ENCODE results near the gene CEP44. TPM values are rescaled to one million over a fixed set of nuclear protein-coding genes. Genes with fewer than 3 reads are reported as not detected.

The CEP44 gene
- polyA plus RNA-seq, 1 donor from 2014 or later: 19.3 TPM

DNA sequence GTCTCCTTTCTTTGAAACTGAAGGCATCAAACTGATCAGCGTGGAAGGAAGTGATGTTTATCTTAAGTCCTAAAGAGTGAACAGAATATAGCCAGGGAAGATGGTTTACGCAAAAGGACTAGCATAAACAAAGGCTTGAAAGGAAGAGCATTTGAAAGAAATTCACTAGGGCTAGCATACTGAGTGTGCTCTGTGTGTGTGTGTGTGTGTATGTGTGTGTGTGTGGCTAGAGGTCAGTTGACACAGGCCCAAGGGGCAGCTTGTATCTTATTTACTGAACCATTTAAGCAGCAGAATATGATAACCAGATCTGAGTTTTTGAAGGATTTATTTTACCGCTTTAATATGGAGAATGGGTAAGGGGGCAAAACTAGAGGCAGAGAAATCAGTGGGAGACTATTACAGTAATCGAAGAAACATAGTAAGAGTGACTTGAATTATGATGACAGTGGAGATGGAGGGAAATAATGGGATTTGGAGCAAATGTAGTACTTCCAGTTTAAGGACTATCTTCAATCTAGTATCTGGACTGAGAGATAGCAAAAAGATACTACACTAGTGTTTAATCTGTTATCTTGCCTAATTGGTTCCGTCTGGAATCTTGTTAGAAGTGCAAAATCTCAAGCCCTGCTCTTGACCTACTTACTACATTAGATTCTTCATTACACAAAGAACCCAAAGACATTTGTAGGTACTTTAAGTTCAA is 36.9 kb downstream of the CEP44 start:
- Histone ChIP-seq H4K20me1 (ENCODE audit: insufficient read depth) (no peaks in the 10 kb centered on the region), H3K27me3 (ENCODE audit: insufficient read depth, low read depth, low read length) (no peaks in the 10 kb centered on the region), H3K36me3 (ENCODE audit: insufficient read depth, low read length) (no peaks in the 10 kb centered on the region), H3K4me3 (ENCODE audit: low read length) (no peak overlapping the region), H3K79me2 (replicated peaks; ENCODE audit: insufficient read depth, low read length) (no peaks in the 10 kb centered on the region), H2AFZ (ENCODE audit: low read depth, low read length) (no peak overlapping the region), H3K27ac (ENCODE audit: low read length) (no peak overlapping the region), H3K9ac (ENCODE audit: low read length) (no peak overlapping the region), H3K9me2 (ENCODE audit: insufficient read depth, low read length) (no peaks in the 10 kb centered on the region), H3F3A (ENCODE audit: insufficient read depth, low read length, poor library complexity, severe bottlenecking) (no peaks in the 10 kb centered on the region), H3K4me2 (ENCODE audit: low read length) (no peak overlapping the region), H3K9me3 (ENCODE audit: low read length) (no peaks in the 10 kb centered on the region)
- TF ChIP-seq, protein P1, sequence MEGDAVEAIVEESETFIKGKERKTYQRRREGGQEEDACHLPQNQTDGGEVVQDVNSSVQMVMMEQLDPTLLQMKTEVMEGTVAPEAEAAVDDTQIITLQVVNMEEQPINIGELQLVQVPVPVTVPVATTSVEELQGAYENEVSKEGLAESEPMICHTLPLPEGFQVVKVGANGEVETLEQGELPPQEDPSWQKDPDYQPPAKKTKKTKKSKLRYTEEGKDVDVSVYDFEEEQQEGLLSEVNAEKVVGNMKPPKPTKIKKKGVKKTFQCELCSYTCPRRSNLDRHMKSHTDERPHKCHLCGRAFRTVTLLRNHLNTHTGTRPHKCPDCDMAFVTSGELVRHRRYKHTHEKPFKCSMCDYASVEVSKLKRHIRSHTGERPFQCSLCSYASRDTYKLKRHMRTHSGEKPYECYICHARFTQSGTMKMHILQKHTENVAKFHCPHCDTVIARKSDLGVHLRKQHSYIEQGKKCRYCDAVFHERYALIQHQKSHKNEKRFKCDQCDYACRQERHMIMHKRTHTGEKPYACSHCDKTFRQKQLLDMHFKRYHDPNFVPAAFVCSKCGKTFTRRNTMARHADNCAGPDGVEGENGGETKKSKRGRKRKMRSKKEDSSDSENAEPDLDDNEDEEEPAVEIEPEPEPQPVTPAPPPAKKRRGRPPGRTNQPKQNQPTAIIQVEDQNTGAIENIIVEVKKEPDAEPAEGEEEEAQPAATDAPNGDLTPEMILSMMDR (IDR thresholded peaks at IDR 0.05; ENCODE audit: poor library complexity, severe bottlenecking): no peak
- no peak for TF ChIP-seq POLR2AphosphoS5 (IDR thresholded peaks at IDR 0.05)
- no peak for TF ChIP-seq EP300 (conservative IDR thresholded peaks at IDR 0.05; ENCODE audit: poor library complexity, severe bottlenecking)
- no peak for TF ChIP-seq SMC3 (conservative IDR thresholded peaks at IDR 0.05; ENCODE audit: poor library complexity)
- TF ChIP-seq RAD21 (conservative IDR thresholded peaks at IDR 0.05): no peak
- TF ChIP-seq MXI1 (conservative IDR thresholded peaks at IDR 0.05; ENCODE audit: poor library complexity, severe bottlenecking): no peak
- no peak for TF ChIP-seq TAF1 (IDR thresholded peaks at IDR 0.05; ENCODE audit: low read depth)

DNA sequence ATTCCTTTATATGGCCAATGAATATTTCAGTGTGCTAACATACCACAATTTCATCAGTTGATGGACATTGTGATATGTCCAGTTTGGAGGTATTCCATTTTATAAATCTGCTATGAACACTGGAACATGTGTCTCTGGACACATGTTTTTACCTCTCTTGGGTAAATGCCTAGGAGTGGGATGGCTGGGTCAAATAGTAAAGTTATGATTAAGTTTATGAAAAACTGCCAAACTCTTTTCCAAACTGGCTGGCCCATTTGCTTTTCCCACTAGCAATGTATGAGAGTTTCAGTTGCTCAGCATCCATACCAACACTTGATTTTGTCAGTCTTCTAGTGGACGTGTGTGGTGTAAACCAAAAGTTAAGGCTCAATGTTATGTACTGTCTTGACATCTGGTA is 40.5 kb downstream of the CEP44 start:
- Histone ChIP-seq H3K9ac (ENCODE audit: low read length) (no peak overlapping the region), H3K9me2 (ENCODE audit: insufficient read depth, low read length) (no peaks in the 10 kb centered on the region), H3K27ac (ENCODE audit: low read length) (no peak overlapping the region), H3K4me3 (ENCODE audit: low read length) (no peak overlapping the region), H4K20me1 (ENCODE audit: insufficient read depth) (no peaks in the 10 kb centered on the region), H3K9me3 (ENCODE audit: low read length) (no peaks in the 10 kb centered on the region), H3F3A (ENCODE audit: insufficient read depth, low read length, poor library complexity, severe bottlenecking) (no peaks in the 10 kb centered on the region), H2AFZ (ENCODE audit: low read depth, low read length) (no peak overlapping the region), H3K4me2 (ENCODE audit: low read length) (no peak overlapping the region), H3K79me2 (replicated peaks; ENCODE audit: insufficient read depth, low read length) (no peaks in the 10 kb centered on the region), H3K27me3 (ENCODE audit: insufficient read depth, low read depth, low read length) (no peaks in the 10 kb centered on the region), H3K36me3 (ENCODE audit: insufficient read depth, low read length) (no peaks in the 10 kb centered on the region)
- TF ChIP-seq POLR2AphosphoS5 (IDR thresholded peaks at IDR 0.05): no peak
- TF ChIP-seq MXI1 (conservative IDR thresholded peaks at IDR 0.05; ENCODE audit: poor library complexity, severe bottlenecking): no peak
- TF ChIP-seq, protein P1 (IDR thresholded peaks at IDR 0.05; ENCODE audit: poor library complexity, severe bottlenecking): no peak
- TF ChIP-seq SMC3 (conservative IDR thresholded peaks at IDR 0.05; ENCODE audit: poor library complexity): no peak
- TF ChIP-seq EP300 (conservative IDR thresholded peaks at IDR 0.05; ENCODE audit: poor library complexity, severe bottlenecking): no peak

DNA sequence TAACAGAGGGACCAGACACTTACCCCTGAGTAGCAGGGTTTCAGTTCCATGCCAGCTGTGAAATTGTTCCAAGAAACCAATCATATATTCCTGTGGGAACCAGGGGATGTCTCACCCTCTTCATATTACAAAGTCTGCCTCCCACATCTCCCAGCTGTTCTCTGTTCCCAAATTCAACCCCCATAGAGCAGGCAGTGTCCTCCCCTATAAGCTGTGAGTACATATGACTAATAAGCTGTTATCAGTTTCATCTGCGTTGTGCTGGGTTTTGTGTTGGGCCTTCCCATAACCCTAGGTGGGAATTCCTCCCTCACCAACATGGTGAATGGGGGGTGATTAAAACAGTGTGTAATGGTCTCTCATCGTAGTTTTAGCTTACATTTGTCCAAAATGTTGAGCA is 41.0 kb downstream of the CEP44 start:
- H3K27me3 ChIP-seq (ENCODE audit: insufficient read depth, low read depth, low read length): no peaks in the 10 kb centered on the region
- H3K79me2 ChIP-seq (replicated peaks; ENCODE audit: insufficient read depth, low read length): no peaks in the 10 kb centered on the region
- no peaks in the 10 kb centered on the region for H3K9me3 ChIP-seq (ENCODE audit: low read length)
- H3K4me2 ChIP-seq (ENCODE audit: low read length): no peak overlapping the region
- no peak overlapping the region for H2AFZ ChIP-seq (ENCODE audit: low read depth, low read length)
- no peaks in the 10 kb centered on the region for H3F3A ChIP-seq (ENCODE audit: insufficient read depth, low read length, poor library complexity, severe bottlenecking)
- TF ChIP-seq EZH2 (IDR thresholded peaks at IDR 0.05; ENCODE audit: borderline replicate concordance, insufficient read depth, low read length, poor library complexity, severe bottlenecking) (no peak), POLR2AphosphoS5 (IDR thresholded peaks at IDR 0.05) (no peak), TAF1 (IDR thresholded peaks at IDR 0.05; ENCODE audit: low read depth) (no peak)
- H3K9ac ChIP-seq (ENCODE audit: low read length): no peak overlapping the region
- H3K4me3 ChIP-seq (ENCODE audit: low read length): no peak overlapping the region
- no peaks in the 10 kb centered on the region for H4K20me1 ChIP-seq (ENCODE audit: insufficient read depth)
- H3K36me3 ChIP-seq (ENCODE audit: insufficient read depth, low read length): no peaks in the 10 kb centered on the region
- no peak overlapping the region for H3K27ac ChIP-seq (ENCODE audit: low read length)
- no peaks in the 10 kb centered on the region for H3K9me2 ChIP-seq (ENCODE audit: insufficient read depth, low read length)

All from neural cell (in vitro differentiated cells).